H7 (cell line): ENCODE measurements around the gene SAT1. TPM values are rescaled to one million over a fixed set of nuclear protein-coding genes. Genes with fewer than 3 reads are reported as not detected.
"Not testable (repeated sequence)": the region's sequence is repeated elsewhere in the genome, so short reads cannot be mapped to it uniquely, and the experiment has no call there.

Source experiments
- DNase-seq: peaks from one replicate; pipeline ENCODE4 v3.0.0; 2012
- H3K27me3 ChIP-seq: 2 replicates; pipeline ENCODE4 v1.6.0; 2011; ENCODE audit warnings: mild to moderate bottlenecking, low read length; ENCODE audit not compliant: control insufficient read depth, insufficient read depth
- H3K36me3 ChIP-seq: replicated peaks from 2 replicates; pipeline ENCODE4 v1.5.1; 2011; ENCODE audit warnings: low read length; ENCODE audit not compliant: control insufficient read depth, insufficient read depth
- H3K4me3 ChIP-seq: 2 replicates; pipeline ENCODE4 v1.5.1; 2011; ENCODE audit warnings: low read depth, mild to moderate bottlenecking, control low read depth, low read length, moderate library complexity; ENCODE audit not compliant: insufficient read depth
- total RNA-seq: library from RNA; depleted of rRNA; stranded (reverse); fragments of >200 nt; shearing (Covaris generic); gene quantifications from 2 replicates; pipeline ENCODE4 v1.2.3, GENCODE V29; 2014; rRNA removed

Gene SAT1
- 107 and 187 TPM in 2 replicates for total RNA-seq

DNA sequence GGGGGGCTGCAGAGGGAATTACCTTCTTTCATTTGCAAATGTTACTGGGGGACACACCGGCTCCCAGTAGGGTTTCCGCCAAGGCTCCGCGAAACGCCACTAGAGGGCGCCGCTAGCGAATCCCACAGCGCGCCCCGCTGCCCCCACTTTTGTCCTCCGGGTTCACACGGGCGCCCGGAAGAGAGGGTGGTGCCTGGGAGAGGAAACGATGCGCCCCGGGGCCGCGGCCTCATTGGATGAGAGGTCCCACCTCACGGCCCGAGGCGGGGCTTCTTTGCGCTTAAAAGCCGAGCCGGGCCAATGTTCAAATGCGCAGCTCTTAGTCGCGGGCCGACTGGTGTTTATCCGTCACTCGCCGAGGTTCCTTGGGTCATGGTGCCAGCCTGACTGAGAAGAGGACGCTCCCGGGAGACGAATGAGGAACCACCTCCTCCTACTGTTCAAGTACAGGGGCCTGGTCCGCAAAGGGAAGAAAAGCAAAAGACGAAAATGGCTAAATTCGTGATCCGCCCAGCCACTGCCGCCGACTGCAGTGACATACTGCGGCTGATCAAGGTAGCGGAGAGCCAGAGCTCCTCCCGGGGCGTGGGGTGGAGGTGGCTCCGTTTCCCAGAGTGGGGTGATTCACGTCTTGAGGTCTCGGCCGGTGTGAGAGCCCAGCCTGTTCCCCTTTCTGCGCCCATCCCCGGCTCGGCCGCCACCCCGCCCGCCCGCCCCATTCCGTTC, at the start of gene SAT1:
TSS of gene SAT1 (plus strand) at position 311 of the 726 bp plus-strand sequence. CDS start at position 490, 179 bp downstream.
- DNase-seq, result peak; percentile 97

GRCh38 chrX:23736030-23736429, 46.9 kb upstream of the SAT1 start:
- H3K27me3 ChIP-seq, result no peaks in the 10 kb centered on the region
- H3K4me3 ChIP-seq, result no peak overlapping the region
- no peak for DNase-seq
- H3K36me3 ChIP-seq, result no peaks in the 10 kb centered on the region

More for the DNA sequence above, at the start of gene SAT1:
- H3K36me3 ChIP-seq, result peaks cover 4% of the 10 kb centered on the region
- peak within 1 kb of the TSS; percentile 90 for H3K4me3 ChIP-seq
- H3K27me3 ChIP-seq, result no peaks in the 10 kb centered on the region

- no peak for DNase-seq
- Histone ChIP-seq H3K4me3 (no peak overlapping the region), H3K27me3 (no peaks in the 10 kb centered on the region), H3K36me3 (no peaks in the 10 kb centered on the region)
These were observed 45.6 kb upstream of the SAT1 start for GRCh38 chrX:23737413-23737812.

DNA sequence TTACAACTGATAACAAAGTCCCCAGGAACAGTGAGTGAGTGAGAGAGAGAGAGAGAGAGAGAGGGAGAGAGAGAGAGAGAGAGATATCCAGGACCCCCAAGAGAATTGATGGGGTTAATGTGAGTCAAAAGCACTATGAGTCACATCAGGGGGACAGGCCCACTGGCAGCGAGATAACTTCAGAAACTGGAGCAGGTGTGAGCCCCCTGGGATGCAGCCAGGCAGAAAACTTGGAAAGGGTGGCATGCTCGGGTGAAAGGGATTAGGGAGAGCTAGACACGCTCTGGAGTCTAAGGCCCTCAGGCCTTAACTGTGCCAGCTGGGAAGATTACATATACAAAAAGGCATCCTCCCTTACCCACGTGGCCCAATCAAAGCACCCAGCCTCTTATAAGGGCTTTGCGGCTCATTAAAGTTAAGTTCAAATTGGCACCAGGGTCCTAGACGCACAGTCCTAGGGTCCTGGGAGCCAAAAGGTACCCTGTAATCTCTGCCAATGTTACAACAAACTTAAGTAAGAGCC, 40.7 kb upstream of the SAT1 start:
- DNase-seq, result peak; percentile 36
- Histone ChIP-seq H3K36me3 (no peaks in the 10 kb centered on the region), H3K4me3 (peak overlapping the region; percentile 72), H3K27me3 (no peaks in the 10 kb centered on the region)

- DNase-seq, result peak; percentile 92
- peak within 1 kb of the TSS; percentile 72 for H3K4me3 ChIP-seq
- no peaks in the 10 kb centered on the region for H3K36me3 ChIP-seq
- no peaks in the 10 kb centered on the region for H3K27me3 ChIP-seq
These were observed 40.0 kb upstream of the SAT1 start, which contains the start of gene ACOT9 for GRCh38 chrX:23742697-23743622. Gene ACOT9 (minus strand): TSS chrX:23743276. CDS start chrX:23743144, 132 bp downstream.

DNA sequence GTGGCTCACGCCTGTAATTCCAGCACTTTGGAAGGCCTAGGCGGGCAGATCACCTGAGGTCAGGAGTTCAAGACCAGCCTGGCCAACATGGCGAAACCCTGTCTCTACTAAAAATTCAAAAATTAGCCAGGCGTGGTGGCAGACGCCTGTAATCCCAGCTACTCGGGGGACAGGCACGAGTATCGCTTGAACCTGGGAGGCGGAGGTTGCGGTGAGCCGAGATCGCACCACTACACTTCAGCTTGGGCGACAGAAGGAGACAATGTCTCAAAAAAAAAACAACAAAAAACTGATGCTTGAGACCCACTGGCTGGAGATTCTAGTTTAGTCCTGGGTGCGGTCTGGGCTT, 39.4 kb upstream of the SAT1 start:
- peak overlapping the region; percentile 72 for H3K4me3 ChIP-seq
- not testable (repeated sequence) for H3K36me3 ChIP-seq, DNase-seq, H3K27me3 ChIP-seq

DNA sequence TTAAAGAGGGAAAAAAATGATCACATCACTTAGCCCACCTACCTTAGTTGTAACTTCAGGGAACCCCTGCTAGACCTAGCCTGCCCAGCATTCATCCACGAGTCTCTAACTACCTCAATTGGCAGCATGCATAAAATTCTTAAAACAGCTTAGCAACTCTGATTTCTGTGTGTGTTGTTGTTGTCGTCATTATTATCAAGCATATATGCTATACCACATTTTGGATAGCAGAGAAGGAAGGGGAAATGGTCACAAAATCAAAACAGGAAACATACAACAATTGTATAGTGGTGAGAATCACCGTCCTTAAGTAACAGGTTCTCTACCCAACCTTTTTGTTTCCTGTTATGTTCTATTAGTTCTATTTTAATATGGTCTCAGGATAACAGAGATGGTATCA, 37.2 kb upstream of the SAT1 start:
- no peak for DNase-seq
- H3K4me3 ChIP-seq, result no peak overlapping the region
- H3K36me3 ChIP-seq, result no peaks in the 10 kb centered on the region
- H3K27me3 ChIP-seq, result no peaks in the 10 kb centered on the region

DNA sequence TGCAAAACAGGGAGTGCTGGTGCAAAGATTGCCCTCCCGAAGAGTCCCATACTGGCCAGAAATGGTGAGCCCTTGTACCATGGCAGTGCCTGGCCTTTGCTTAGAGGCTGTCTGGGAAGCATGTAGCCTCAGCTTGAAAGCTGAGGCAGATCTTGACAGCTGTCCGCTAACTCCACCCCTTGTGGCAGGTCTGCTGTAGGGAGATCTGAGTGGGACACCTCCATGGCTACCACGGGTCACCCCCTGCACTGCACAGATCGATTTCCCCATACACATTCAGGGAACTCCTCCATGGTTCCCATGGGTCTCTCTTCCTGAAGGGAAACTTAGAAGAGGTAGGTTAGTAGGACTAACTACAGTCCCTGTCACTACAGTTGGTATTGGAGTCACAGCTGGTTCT, 33.8 kb upstream of the SAT1 start:
- DNase-seq, result no peak
- H3K27me3 ChIP-seq, result no peaks in the 10 kb centered on the region
- no peak overlapping the region for H3K4me3 ChIP-seq
- no peaks in the 10 kb centered on the region for H3K36me3 ChIP-seq

- no peak for DNase-seq
- H3K36me3 ChIP-seq, result no peaks in the 10 kb centered on the region
These were observed 33.4 kb upstream of the SAT1 start for GRCh38 chrX:23749576-23749975.

DNA sequence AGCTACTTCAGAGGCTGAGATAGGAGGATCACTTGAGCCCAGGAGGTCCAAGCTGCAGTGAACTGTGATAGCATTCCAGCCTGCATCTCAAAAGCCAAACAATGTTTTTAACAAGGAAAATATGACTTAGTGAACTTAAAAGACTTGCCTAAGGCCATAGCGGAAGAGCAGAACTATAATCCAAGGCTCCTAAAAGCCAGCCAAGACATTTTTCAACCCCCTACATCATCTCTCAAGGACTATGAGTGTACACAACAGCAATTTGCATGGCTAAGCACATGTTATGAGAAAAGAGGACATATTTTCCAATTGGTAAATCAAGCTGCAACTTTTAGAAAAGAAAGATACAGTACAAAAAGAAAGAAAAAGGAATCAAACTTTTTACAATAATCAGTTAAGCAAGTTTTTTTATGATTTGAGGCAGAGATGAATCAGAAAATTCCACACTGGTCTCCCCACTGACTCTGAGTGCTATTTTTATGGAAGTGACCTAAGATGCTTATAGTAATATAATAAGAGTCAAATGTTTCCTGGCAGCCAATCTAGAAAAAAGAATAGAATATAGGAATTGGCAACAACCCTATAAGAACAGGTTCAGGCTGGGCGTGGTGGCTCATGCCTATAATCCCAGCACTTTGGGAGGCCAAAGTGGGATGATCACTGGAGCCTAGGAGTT, 30.1 kb upstream of the SAT1 start:
- H3K36me3 ChIP-seq, result no peaks in the 10 kb centered on the region
- no peaks in the 10 kb centered on the region for H3K27me3 ChIP-seq
- no peak overlapping the region for H3K4me3 ChIP-seq
- no peak for DNase-seq

More at GRCh38 chrX:23749576-23749975, 33.4 kb upstream of the SAT1 start:
- Histone ChIP-seq H3K4me3 (no peak overlapping the region), H3K27me3 (no peaks in the 10 kb centered on the region)

DNA sequence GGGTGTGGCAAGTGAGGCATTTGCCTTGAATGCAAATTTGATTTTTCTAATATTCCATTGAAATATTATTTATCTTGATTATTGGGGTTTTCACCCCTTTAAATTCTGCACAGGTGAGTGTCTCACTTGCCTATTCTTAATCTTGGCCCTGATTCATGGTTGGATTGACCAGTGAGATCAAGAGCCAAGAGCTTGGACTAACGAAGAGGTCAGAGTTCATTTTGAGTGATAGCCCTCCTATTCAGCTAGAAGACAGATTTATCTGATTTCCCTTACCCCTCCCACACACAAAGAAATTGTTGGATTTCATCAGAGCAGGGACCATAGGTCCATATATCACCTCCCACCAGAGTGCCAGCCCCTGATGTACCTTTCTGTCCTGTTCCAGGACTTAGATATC, 28.3 kb upstream of the SAT1 start:
- Histone ChIP-seq H3K36me3 (no peaks in the 10 kb centered on the region), H3K4me3 (no peak overlapping the region), H3K27me3 (no peaks in the 10 kb centered on the region)
- no peak for DNase-seq

DNA sequence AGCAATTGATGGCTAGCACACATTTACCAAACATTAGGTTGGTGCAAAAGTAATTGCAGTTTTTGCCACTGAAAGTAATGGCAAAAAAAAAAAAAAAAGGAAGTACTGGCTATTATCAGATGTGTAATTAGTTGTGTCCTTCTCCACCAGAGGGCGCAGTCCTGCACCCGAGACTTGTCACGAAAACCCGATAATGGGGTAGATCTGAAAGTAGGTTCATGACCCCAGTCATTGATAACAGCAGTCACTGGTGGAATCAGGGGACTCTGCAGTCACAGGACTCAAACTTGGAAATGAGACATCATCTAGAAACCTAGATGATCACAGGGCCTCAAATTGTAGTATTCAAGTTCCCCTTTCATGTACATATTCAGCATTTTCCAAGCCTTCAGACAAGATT, 26.8 kb upstream of the SAT1 start:
- Histone ChIP-seq H3K4me3 (no peak overlapping the region), H3K27me3 (no peaks in the 10 kb centered on the region), H3K36me3 (no peaks in the 10 kb centered on the region)
- peak; percentile 69 for DNase-seq

- DNase-seq, result no peak
- no peaks in the 10 kb centered on the region for H3K27me3 ChIP-seq
- H3K36me3 ChIP-seq, result no peaks in the 10 kb centered on the region
- H3K4me3 ChIP-seq, result no peak overlapping the region
These were observed 23.2 kb upstream of the SAT1 start for GRCh38 chrX:23759821-23760220.

DNA sequence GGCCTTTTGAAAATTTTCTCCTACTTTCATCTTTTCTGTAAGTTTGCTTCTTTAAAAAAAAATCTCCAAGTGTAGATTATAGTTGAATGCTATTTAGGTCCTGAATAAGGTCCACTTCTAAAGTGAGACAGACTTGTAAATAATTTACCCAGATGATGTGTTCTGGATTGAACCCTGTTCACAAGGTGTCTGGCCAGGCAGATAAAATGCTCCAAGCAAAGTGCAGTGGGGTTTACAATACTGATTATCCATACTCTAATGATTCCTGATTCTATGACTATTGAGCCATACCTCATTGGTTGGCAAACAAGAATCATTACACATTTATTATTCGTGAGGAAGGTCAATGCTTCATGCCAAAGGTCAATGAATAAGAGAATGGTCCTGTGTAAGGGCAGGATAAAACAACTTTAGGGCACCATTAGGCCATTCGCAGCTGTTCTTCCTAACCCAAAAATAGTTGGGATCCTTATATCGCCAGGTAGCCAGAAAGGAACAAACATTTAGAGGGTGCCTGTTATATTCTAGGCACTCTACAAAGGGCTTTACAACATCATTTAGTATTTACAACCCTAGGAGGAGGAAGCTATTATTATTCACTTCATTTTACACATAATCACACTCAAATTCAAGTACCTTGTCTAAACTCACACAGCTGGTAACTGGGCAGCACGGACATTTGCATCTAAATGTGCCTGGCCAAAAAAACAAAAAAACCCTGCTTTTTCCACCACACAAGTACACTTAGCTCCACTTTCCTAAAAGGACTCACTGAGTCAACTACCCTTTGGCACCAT, 18.6 kb upstream of the SAT1 start:
- Histone ChIP-seq H3K36me3 (no peaks in the 10 kb centered on the region), H3K4me3 (no peak overlapping the region), H3K27me3 (no peaks in the 10 kb centered on the region)
- no peak for DNase-seq
